ENCODE data around the gene TANGO2.

TANGO2 gene

GRCh38 chr22:20022978-20023613 is 2.2 kb downstream of the TANGO2 start:
- FAIRE-seq (no peak), DNase-seq (ENCODE audit: insufficient read length, low spot score) (no peak)
- no peak for TF ChIP-seq POLR2AphosphoS5 (IDR thresholded peaks at IDR 0.05; ENCODE audit: low read depth, low read length)
- TF ChIP-seq PAX5 (IDR thresholded peaks at IDR 0.05; ENCODE audit: insufficient read depth, low read length, severe bottlenecking) = no peak

GRCh38 chr22:20024225-20024624 is 3.3 kb downstream of the TANGO2 start:
- TF ChIP-seq SPI1 (IDR thresholded peaks at IDR 0.05; ENCODE audit: low read depth, low read length) = no peak
- TF ChIP-seq PAX5 (IDR thresholded peaks at IDR 0.05; ENCODE audit: insufficient read depth, low read length, severe bottlenecking) = no peak
- DNase-seq (ENCODE audit: insufficient read length, low spot score) (no peak), FAIRE-seq (no peak)

GRCh38 chr22:20024650-20025397 is 3.9 kb downstream of the TANGO2 start:
- DNase-seq (ENCODE audit: insufficient read length, low spot score) = no peak
- no peak for FAIRE-seq
- TF ChIP-seq TAF1 (IDR thresholded peaks at IDR 0.05; ENCODE audit: low read depth, low read length) (no peak), POLR2A (IDR thresholded peaks at IDR 0.05; ENCODE audit: low read depth, low read length) (no peak), POU2F2 (IDR thresholded peaks at IDR 0.05; ENCODE audit: low read depth, low read length) (no peak), POLR2AphosphoS5 (IDR thresholded peaks at IDR 0.05; ENCODE audit: low read depth, low read length) (no peak), SPI1 (IDR thresholded peaks at IDR 0.05; ENCODE audit: low read depth, low read length) (no peak), PAX5 (IDR thresholded peaks at IDR 0.05; ENCODE audit: insufficient read depth, low read length, severe bottlenecking) (no peak)

- no peak for FAIRE-seq
- TF ChIP-seq PAX5 (IDR thresholded peaks at IDR 0.05; ENCODE audit: insufficient read depth, low read length, severe bottlenecking) = no peak
- TF ChIP-seq TAF1 (IDR thresholded peaks at IDR 0.05; ENCODE audit: low read depth, low read length) = no peak
- no peak for TF ChIP-seq SPI1 (IDR thresholded peaks at IDR 0.05; ENCODE audit: low read depth, low read length)
- TF ChIP-seq POLR2A (IDR thresholded peaks at IDR 0.05; ENCODE audit: low read depth, low read length) = no peak
- TF ChIP-seq POU2F2 (IDR thresholded peaks at IDR 0.05; ENCODE audit: low read depth, low read length) = no peak
- no peak for TF ChIP-seq POLR2AphosphoS5 (IDR thresholded peaks at IDR 0.05; ENCODE audit: low read depth, low read length)
- DNase-seq (ENCODE audit: insufficient read length, low spot score) = no peak
These were observed 4.7 kb downstream of the TANGO2 start for GRCh38 chr22:20025401-20026203.

- FAIRE-seq (no peak), DNase-seq (ENCODE audit: insufficient read length, low spot score) (no peak)
- TF ChIP-seq SPI1 (IDR thresholded peaks at IDR 0.05; ENCODE audit: low read depth, low read length) (no peak), PAX5 (IDR thresholded peaks at IDR 0.05; ENCODE audit: insufficient read depth, low read length, severe bottlenecking) (no peak)
These were observed 5.4 kb downstream of the TANGO2 start for GRCh38 chr22:20026204-20026908.

GRCh38 chr22:20026996-20027601 is 6.2 kb downstream of the TANGO2 start:
- no peak for TF ChIP-seq POLR2A (IDR thresholded peaks at IDR 0.05; ENCODE audit: low read depth, low read length)
- no peak for TF ChIP-seq SPI1 (IDR thresholded peaks at IDR 0.05; ENCODE audit: low read depth, low read length)
- TF ChIP-seq PAX5 (IDR thresholded peaks at IDR 0.05; ENCODE audit: insufficient read depth, low read length, severe bottlenecking) = no peak
- no peak for TF ChIP-seq POLR2AphosphoS5 (IDR thresholded peaks at IDR 0.05; ENCODE audit: low read depth, low read length)
- TF ChIP-seq POU2F2 (IDR thresholded peaks at IDR 0.05; ENCODE audit: low read depth, low read length) = no peak
- no peak for TF ChIP-seq TAF1 (IDR thresholded peaks at IDR 0.05; ENCODE audit: low read depth, low read length)
- no peak for FAIRE-seq
- no peak for DNase-seq (ENCODE audit: insufficient read length, low spot score)

- no peak for DNase-seq (ENCODE audit: insufficient read length, low spot score)
These were observed 7.3 kb downstream of the TANGO2 start for GRCh38 chr22:20027966-20028854.

GRCh38 chr22:20028855-20029549 is 8.1 kb downstream of the TANGO2 start:
- no peak for FAIRE-seq
- no peak for DNase-seq (ENCODE audit: insufficient read length, low spot score)
- no peak for TF ChIP-seq POLR2A (IDR thresholded peaks at IDR 0.05; ENCODE audit: low read depth, low read length)
- no peak for TF ChIP-seq POLR2AphosphoS5 (IDR thresholded peaks at IDR 0.05; ENCODE audit: low read depth, low read length)
- TF ChIP-seq POU2F2 (IDR thresholded peaks at IDR 0.05; ENCODE audit: low read depth, low read length) = no peak
- TF ChIP-seq SPI1 (IDR thresholded peaks at IDR 0.05; ENCODE audit: low read depth, low read length) = no peak
- TF ChIP-seq PAX5 (IDR thresholded peaks at IDR 0.05; ENCODE audit: insufficient read depth, low read length, severe bottlenecking) = no peak
- no peak for TF ChIP-seq TAF1 (IDR thresholded peaks at IDR 0.05; ENCODE audit: low read depth, low read length)

More at GRCh38 chr22:20027966-20028854, 7.3 kb downstream of the TANGO2 start:
- no peak for FAIRE-seq
- TF ChIP-seq SPI1 (IDR thresholded peaks at IDR 0.05; ENCODE audit: low read depth, low read length) = no peak
- no peak for TF ChIP-seq PAX5 (IDR thresholded peaks at IDR 0.05; ENCODE audit: insufficient read depth, low read length, severe bottlenecking)
- TF ChIP-seq POLR2AphosphoS5 (IDR thresholded peaks at IDR 0.05; ENCODE audit: low read depth, low read length) = no peak
- no peak for TF ChIP-seq TAF1 (IDR thresholded peaks at IDR 0.05; ENCODE audit: low read depth, low read length)
- TF ChIP-seq POU2F2 (IDR thresholded peaks at IDR 0.05; ENCODE audit: low read depth, low read length) = no peak
- TF ChIP-seq POLR2A (IDR thresholded peaks at IDR 0.05; ENCODE audit: low read depth, low read length) = no peak
